Activated naive CD4-positive, alpha-beta T cell treated with anti-CD3 and anti-CD28 coated beads, Interleukin-2, amount 50 U/mL, for 16 hours (primary cell): ENCODE results near the gene CENATAC.
A peak's percentile ranks its signal among the peaks of the same experiment; 100 is the strongest.
"Not testable (repeated sequence)": the region's sequence is repeated elsewhere in the genome, so short reads cannot be mapped to it uniquely, and the experiment has no call there.

Source experiments
- DNase-seq: peaks from one replicate; pipeline ENCODE4 v3.0.0-alpha.2; 2020

Gene CENATAC

DNA sequence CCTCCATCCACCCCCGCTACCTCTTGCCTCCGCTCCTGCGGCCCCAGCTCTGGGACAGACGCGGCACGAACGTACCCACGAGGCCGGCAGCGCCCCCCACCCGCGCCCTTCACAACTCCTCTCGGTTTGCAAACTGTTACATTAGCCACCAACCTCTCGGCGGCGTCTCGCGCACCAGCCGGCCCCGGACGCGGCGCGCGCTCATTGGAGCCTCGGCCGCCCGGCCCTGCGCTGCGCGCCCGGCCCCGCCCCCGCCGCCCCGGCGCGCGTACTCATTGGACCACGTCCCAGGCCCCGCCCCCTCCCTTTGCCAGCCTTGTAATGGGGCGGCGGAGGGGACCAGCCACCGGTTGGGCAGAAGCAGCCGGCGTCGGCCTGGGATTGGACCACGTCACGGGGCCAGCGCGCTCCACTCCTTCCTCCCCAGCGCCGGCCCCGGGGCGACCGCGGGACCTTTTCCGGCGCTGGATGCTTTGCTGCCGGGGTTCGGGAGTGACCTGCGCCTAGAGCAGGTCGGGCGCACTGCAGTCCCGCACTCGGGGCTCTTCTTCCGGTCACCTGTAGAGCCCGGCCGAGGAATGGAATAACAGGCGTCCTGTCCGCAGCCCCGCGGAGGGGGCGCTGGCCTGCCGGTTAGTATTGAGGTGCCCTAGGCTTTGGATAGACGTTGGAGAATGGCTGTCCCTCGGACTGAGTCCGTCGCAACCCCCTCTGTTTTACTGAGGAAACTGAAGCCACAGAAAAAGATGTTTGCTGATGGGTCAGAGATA is 59.2 kb downstream of the CENATAC start, which contains the start of gene HYOU1:
Gene HYOU1, minus strand, starts transcription at position 206 of the 770 bp plus-strand sequence. CDS start 1,045 bp downstream, outside the sequence.
- peak; percentile 99 for DNase-seq

DNA sequence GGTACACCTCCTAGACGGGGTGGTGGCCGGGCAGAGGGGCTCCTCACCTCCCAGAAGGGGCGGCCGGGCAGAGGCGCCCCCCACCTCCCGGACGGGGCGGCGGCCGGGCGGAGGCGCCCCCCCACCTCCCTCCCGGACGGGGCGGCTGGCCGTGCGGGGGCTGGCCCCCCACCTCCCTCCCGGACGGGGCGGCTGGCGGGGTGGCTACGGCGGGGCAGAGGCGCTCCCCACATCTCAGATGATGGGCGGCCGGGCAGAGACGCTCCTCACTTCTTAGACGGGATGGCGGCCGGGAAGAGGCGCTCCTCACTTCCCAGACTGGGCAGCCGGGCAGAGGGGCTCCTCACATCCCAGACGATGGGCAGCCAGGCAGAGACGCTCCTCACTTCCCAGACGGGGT is 61.2 kb downstream of the CENATAC start:
- not testable (repeated sequence) for DNase-seq

DNA sequence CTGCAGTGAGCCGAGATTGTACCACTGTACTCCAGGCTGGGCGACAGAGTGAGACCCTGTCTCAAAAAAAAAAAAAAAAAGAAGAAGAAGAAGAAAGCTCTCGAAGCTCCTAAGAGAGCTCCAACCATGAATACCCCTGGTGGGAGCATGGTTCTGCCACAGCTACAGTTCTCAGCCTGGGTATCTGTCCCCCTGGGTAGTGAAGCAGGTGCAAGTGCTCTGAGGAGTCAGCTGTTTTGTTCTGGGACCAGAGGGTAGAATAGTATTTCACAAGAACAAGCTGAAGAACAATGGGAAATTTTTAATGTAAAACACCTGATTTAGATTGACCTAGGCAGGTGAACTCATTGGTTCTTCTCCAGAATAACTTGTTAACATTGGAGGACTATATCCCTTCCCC is 63.3 kb downstream of the CENATAC start:
- DNase-seq, result no peak

DNA sequence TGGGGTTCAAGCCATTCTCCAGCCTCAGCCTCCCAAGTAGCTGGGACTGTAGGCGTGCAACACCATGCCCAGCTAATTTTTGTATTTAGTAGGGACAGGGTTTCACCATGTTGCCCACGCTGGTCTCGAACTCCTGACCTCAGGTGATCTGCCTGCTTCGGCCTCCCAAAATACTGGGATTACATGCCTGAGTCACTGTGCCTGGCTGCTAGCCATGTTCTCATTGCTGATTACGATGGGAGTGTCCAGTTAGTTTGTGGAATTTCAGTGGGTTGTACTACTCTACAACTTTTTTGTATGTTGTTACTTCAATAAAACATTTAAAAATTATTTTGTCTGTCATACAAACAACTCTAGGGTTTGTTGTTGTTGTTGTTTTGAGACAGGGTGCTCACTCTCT is 64.8 kb downstream of the CENATAC start:
- DNase-seq, result no peak

DNA sequence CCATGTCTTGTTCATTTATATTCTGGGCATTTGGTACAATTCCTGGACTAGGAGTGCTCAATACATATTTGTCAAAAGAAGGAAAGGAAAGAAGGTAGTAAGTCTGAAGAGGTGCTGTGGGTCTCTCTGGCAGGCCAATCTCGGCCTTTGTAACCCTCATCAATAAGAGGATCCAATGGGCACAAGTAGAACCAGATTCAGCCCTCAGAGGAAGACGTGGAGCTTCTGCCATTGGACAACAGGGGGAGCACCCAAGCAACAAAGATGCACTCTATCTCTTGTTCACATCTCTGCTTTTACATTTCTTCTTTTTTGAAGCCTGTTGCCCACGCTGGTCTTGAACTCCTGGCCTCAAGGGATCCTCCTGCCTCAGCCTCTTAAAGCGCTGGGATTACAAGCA is 67.4 kb downstream of the CENATAC start:
- DNase-seq, result peak; percentile 44
